Stimulated activated CD8-positive, alpha-beta memory T cell treated with anti-CD3 and anti-CD28 coated beads, Interleukin-7, amount 100 ng/mL, for 4 hours (primary cell): ENCODE data around the gene APIP.

Experiments
- DNase-seq, 2 donors: peaks; one replicate each; pipeline ENCODE4 v3.0.0-alpha.2; 2020; ENCODE audit warnings: low read depth in 2 of 2

The APIP gene

GRCh38 chr11:34887260-34887659 lies 28.9 kb downstream of the APIP start:
- DNase-seq = no peak

GRCh38 chr11:34886609-34887008 lies 29.6 kb downstream of the APIP start:
- DNase-seq = no peak

GRCh38 chr11:34881900-34882299 lies 34.3 kb downstream of the APIP start:
- DNase-seq = no peak

- no peak for DNase-seq
Measured at GRCh38 chr11:34877375-34877975, 38.7 kb downstream of the APIP start.

GRCh38 chr11:34874202-34874601 lies 42.0 kb downstream of the APIP start:
- DNase-seq = no peak

- DNase-seq = no peak
Measured at GRCh38 chr11:34870548-34871196, 45.5 kb downstream of the APIP start.

GRCh38 chr11:34869425-34869824 lies 46.8 kb downstream of the APIP start:
- DNase-seq = no peak

GRCh38 chr11:34866375-34866774 lies 49.8 kb downstream of the APIP start:
- no peak for DNase-seq

- no peak for DNase-seq
Measured at GRCh38 chr11:34865261-34865660, 50.9 kb downstream of the APIP start.

GRCh38 chr11:34864424-34864823 lies 51.8 kb downstream of the APIP start:
- no peak for DNase-seq

- no peak for DNase-seq
Measured at GRCh38 chr11:34863048-34863447, 53.1 kb downstream of the APIP start.

- no peak for DNase-seq
Measured at GRCh38 chr11:34860518-34860917, 55.7 kb downstream of the APIP start.

GRCh38 chr11:34860034-34860433 lies 56.1 kb downstream of the APIP start:
- no peak for DNase-seq

- DNase-seq = no peak
Measured at GRCh38 chr11:34859496-34859895, 56.7 kb downstream of the APIP start.

GRCh38 chr11:34857463-34857862 lies 58.7 kb downstream of the APIP start:
- no peak for DNase-seq

GRCh38 chr11:34856251-34856650 lies 59.9 kb downstream of the APIP start:
- DNase-seq = no peak

GRCh38 chr11:34855754-34856095 lies 60.5 kb downstream of the APIP start:
- no peak for DNase-seq

GRCh38 chr11:34855021-34855753 lies 61.0 kb downstream of the APIP start:
- DNase-seq = no peak

GRCh38 chr11:34851916-34852315 lies 64.3 kb downstream of the APIP start:
- no peak for DNase-seq

- no peak for DNase-seq
Measured at GRCh38 chr11:34850334-34850733, 65.8 kb downstream of the APIP start.

GRCh38 chr11:34846467-34846866 lies 69.7 kb downstream of the APIP start:
- DNase-seq = no peak

- no peak for DNase-seq
Measured at GRCh38 chr11:34844463-34845112, 71.6 kb downstream of the APIP start.

- DNase-seq = no peak
Measured at GRCh38 chr11:34843271-34843670, 72.9 kb downstream of the APIP start.
